Inflammatory macrophage treated with lipopolysaccharide for 1 hour (primary cell): Measurements from ENCODE around the gene MCTP1.
A peak's percentile ranks its signal among the peaks of the same experiment; 100 is the strongest.

ENCODE experiments used
- DNase-seq, 2 donors: peaks; one replicate each; pipeline ENCODE4 v3.0.0-alpha.2; 2020 to 2022

Gene MCTP1

GRCh38 chr5:95070453-95070852 is 214.4 kb downstream of the MCTP1 start:
- no peak for DNase-seq

GRCh38 chr5:95069948-95070347 is 214.9 kb downstream of the MCTP1 start:
- DNase-seq: peak; percentile 85 to 95

- DNase-seq: no peak
Observed at GRCh38 chr5:95069021-95069420, 215.9 kb downstream of the MCTP1 start.

- DNase-seq: peak; percentile 42 to 43
Observed at GRCh38 chr5:95068289-95068910, 216.5 kb downstream of the MCTP1 start.

- no peak for DNase-seq
Observed at GRCh38 chr5:95066048-95066447, 218.8 kb downstream of the MCTP1 start.

- no peak for DNase-seq
Observed at GRCh38 chr5:95063492-95063891, 221.4 kb downstream of the MCTP1 start.

GRCh38 chr5:95060098-95060497 is 224.8 kb downstream of the MCTP1 start:
- DNase-seq: no peak

- DNase-seq: peak; percentile 66 to 82
Observed at GRCh38 chr5:95059636-95060035, 225.3 kb downstream of the MCTP1 start.

GRCh38 chr5:95057615-95058014 is 227.3 kb downstream of the MCTP1 start:
- no peak for DNase-seq

GRCh38 chr5:95053253-95053652 is 231.6 kb downstream of the MCTP1 start:
- no peak for DNase-seq

GRCh38 chr5:95050708-95051107 is 234.2 kb downstream of the MCTP1 start:
- peak in 1 of 2 donors; percentile 40 for DNase-seq

- DNase-seq: peak; percentile 49 to 68
Observed at GRCh38 chr5:95048628-95049027, 236.3 kb downstream of the MCTP1 start.

- DNase-seq: no peak
Observed at GRCh38 chr5:95045181-95045965, 239.5 kb downstream of the MCTP1 start.

- no peak for DNase-seq
Observed at GRCh38 chr5:95044096-95044495, 240.8 kb downstream of the MCTP1 start.

GRCh38 chr5:95043648-95044047 is 241.2 kb downstream of the MCTP1 start:
- no peak for DNase-seq

GRCh38 chr5:95043234-95043633 is 241.7 kb downstream of the MCTP1 start:
- peak; percentile 66 to 68 for DNase-seq

- DNase-seq: no peak
Observed at GRCh38 chr5:95042037-95042436, 242.9 kb downstream of the MCTP1 start.

GRCh38 chr5:95035891-95036685 is 248.8 kb downstream of the MCTP1 start:
- DNase-seq: peak; percentile 57 to 60

GRCh38 chr5:95032801-95033200 is 252.1 kb downstream of the MCTP1 start:
- no peak for DNase-seq

- peak; percentile 55 to 73 for DNase-seq
Observed at GRCh38 chr5:95029569-95030366, 255.1 kb downstream of the MCTP1 start.

- DNase-seq: no peak
Observed at GRCh38 chr5:95027775-95028174, 257.1 kb downstream of the MCTP1 start.

GRCh38 chr5:95027151-95027721 is 257.7 kb downstream of the MCTP1 start:
- peak; percentile 58 to 67 for DNase-seq
